Hematopoietic multipotent progenitor cell (in vitro differentiated cells): ENCODE results near the gene SLC46A3. TPM values are rescaled to one million over a fixed set of nuclear protein-coding genes. Genes with fewer than 3 reads are reported as not detected.
"Not testable (repeated sequence)": the region's sequence is repeated elsewhere in the genome, so short reads cannot be mapped to it uniquely, and the experiment has no call there.

Experiments
- DNase-seq, 3 donors: peaks; one replicate each; pipeline ENCODE4 v3.0.0-alpha.2; 2011 to 2015; ENCODE audit warnings: low read depth in 2 of 3, low spot score in 2 of 3
- total RNA-seq: library from RNA; depleted of rRNA; stranded (reverse); fragments of >200 nt; gene quantifications from one replicate; pipeline ENCODE4 v1.2.3, GENCODE V29; 2012

The SLC46A3 gene
- total RNA-seq, 1 donor, result 11.8 TPM

- no peak for DNase-seq
These were observed 16.1 kb upstream of the SLC46A3 start for GRCh38 chr13:28734906-28735305.

GRCh38 chr13:28730762-28731161 lies 12.0 kb upstream of the SLC46A3 start:
- DNase-seq, result no peak

GRCh38 chr13:28729541-28729940 lies 10.8 kb upstream of the SLC46A3 start:
- DNase-seq, result no peak

GRCh38 chr13:28728642-28729041 lies 9.9 kb upstream of the SLC46A3 start:
- DNase-seq, result no peak

GRCh38 chr13:28725046-28725610 lies 6.4 kb upstream of the SLC46A3 start:
- no peak for DNase-seq

- DNase-seq, result no peak
These were observed 5.0 kb upstream of the SLC46A3 start for GRCh38 chr13:28723806-28724205.

- DNase-seq, result no peak
These were observed 671 bp upstream of the SLC46A3 start for GRCh38 chr13:28719227-28720055.

- peak in 1 of 3 donors; percentile 43 for DNase-seq
These were observed 601 bp downstream of the SLC46A3 start for GRCh38 chr13:28718196-28718542.

- no peak for DNase-seq
These were observed 1.6 kb downstream of the SLC46A3 start for GRCh38 chr13:28717170-28717569.

GRCh38 chr13:28716511-28716910 lies 2.3 kb downstream of the SLC46A3 start:
- DNase-seq, result no peak

- no peak for DNase-seq
These were observed 4.1 kb downstream of the SLC46A3 start for GRCh38 chr13:28714651-28715050.

GRCh38 chr13:28710161-28710560 lies 8.6 kb downstream of the SLC46A3 start:
- no peak for DNase-seq

GRCh38 chr13:28707629-28708427 lies 10.9 kb downstream of the SLC46A3 start:
- peak in 2 of 3 donors; percentile 56 to 75 for DNase-seq

- DNase-seq, result no peak
These were observed 13.2 kb downstream of the SLC46A3 start for GRCh38 chr13:28705461-28706083.

- no peak for DNase-seq
These were observed 13.9 kb downstream of the SLC46A3 start for GRCh38 chr13:28704919-28705318.

GRCh38 chr13:28704282-28704681 lies 14.5 kb downstream of the SLC46A3 start:
- DNase-seq, result no peak

GRCh38 chr13:28699246-28699645 lies 19.5 kb downstream of the SLC46A3 start:
- no peak for DNase-seq

GRCh38 chr13:28697441-28697840 lies 21.3 kb downstream of the SLC46A3 start:
- DNase-seq, result no peak

- not testable (repeated sequence) for DNase-seq
These were observed 24.9 kb downstream of the SLC46A3 start for GRCh38 chr13:28693605-28694491.

- DNase-seq, result no peak
These were observed 32.9 kb downstream of the SLC46A3 start for GRCh38 chr13:28685892-28686291.
